Measurements from ENCODE around the gene WNT7B.

GRCh38 chr22:45880091-45880715 is 96.8 kb downstream of the WNT7B start:
- TF ChIP-seq, protein P1, sequence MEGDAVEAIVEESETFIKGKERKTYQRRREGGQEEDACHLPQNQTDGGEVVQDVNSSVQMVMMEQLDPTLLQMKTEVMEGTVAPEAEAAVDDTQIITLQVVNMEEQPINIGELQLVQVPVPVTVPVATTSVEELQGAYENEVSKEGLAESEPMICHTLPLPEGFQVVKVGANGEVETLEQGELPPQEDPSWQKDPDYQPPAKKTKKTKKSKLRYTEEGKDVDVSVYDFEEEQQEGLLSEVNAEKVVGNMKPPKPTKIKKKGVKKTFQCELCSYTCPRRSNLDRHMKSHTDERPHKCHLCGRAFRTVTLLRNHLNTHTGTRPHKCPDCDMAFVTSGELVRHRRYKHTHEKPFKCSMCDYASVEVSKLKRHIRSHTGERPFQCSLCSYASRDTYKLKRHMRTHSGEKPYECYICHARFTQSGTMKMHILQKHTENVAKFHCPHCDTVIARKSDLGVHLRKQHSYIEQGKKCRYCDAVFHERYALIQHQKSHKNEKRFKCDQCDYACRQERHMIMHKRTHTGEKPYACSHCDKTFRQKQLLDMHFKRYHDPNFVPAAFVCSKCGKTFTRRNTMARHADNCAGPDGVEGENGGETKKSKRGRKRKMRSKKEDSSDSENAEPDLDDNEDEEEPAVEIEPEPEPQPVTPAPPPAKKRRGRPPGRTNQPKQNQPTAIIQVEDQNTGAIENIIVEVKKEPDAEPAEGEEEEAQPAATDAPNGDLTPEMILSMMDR (IDR thresholded peaks at IDR 0.05), result no peak
- TF ChIP-seq POLR2A (IDR thresholded peaks at IDR 0.05), result no peak

All from Peyer's patch (tissue), 4 donors.